Stimulated activated CD8-positive, alpha-beta memory T cell treated with anti-CD3 and anti-CD28 coated beads, Interleukin-12 subunit alpha, Interleukin-12 subunit beta, amount 100 ng/mL, for 24 hours (primary cell): ENCODE data around the gene SETD2.
"Not testable (repeated sequence)": the region's sequence is repeated elsewhere in the genome, so short reads cannot be mapped to it uniquely, and the experiment has no call there.

ENCODE experiments used
- DNase-seq: peaks from one replicate; pipeline ENCODE4 v3.0.0-alpha.2; 2020; ENCODE audit errors: extremely low read depth

Gene SETD2

GRCh38 chr3:47103619-47104018 is 60.3 kb downstream of the SETD2 start:
- DNase-seq, result no peak

- no peak for DNase-seq
Measured at GRCh38 chr3:47102081-47102600, 61.8 kb downstream of the SETD2 start.

- no peak for DNase-seq
Measured at GRCh38 chr3:47098910-47099309, 65.0 kb downstream of the SETD2 start.

GRCh38 chr3:47097864-47098263 is 66.0 kb downstream of the SETD2 start:
- no peak for DNase-seq

- DNase-seq, result no peak
Measured at GRCh38 chr3:47096959-47097358, 67.0 kb downstream of the SETD2 start.

GRCh38 chr3:47092090-47092489 is 71.8 kb downstream of the SETD2 start:
- DNase-seq, result no peak

GRCh38 chr3:47089630-47090029 is 74.3 kb downstream of the SETD2 start:
- DNase-seq, result no peak

GRCh38 chr3:47086071-47086470 is 77.8 kb downstream of the SETD2 start:
- DNase-seq, result no peak

GRCh38 chr3:47083786-47084185 is 80.1 kb downstream of the SETD2 start:
- DNase-seq, result no peak

GRCh38 chr3:47082519-47082918 is 81.4 kb downstream of the SETD2 start:
- DNase-seq, result no peak

- DNase-seq, result no peak
Measured at GRCh38 chr3:47079432-47079831, 84.5 kb downstream of the SETD2 start.

GRCh38 chr3:47073685-47074084 is 90.2 kb downstream of the SETD2 start:
- no peak for DNase-seq

GRCh38 chr3:47070770-47071169 is 93.1 kb downstream of the SETD2 start:
- no peak for DNase-seq

GRCh38 chr3:47066259-47066658 is 97.7 kb downstream of the SETD2 start:
- not testable (repeated sequence) for DNase-seq

GRCh38 chr3:47065681-47066080 is 98.2 kb downstream of the SETD2 start:
- no peak for DNase-seq

GRCh38 chr3:47065058-47065457 is 98.9 kb downstream of the SETD2 start:
- no peak for DNase-seq

- DNase-seq, result peak; percentile 14
Measured at GRCh38 chr3:47057212-47057671, 106.7 kb downstream of the SETD2 start.

GRCh38 chr3:47056705-47057104 is 107.2 kb downstream of the SETD2 start:
- DNase-seq, result no peak

GRCh38 chr3:47054412-47054811 is 109.5 kb downstream of the SETD2 start:
- DNase-seq, result no peak

GRCh38 chr3:47047673-47048072 is 116.2 kb downstream of the SETD2 start:
- no peak for DNase-seq

- no peak for DNase-seq
Measured at GRCh38 chr3:47047069-47047468, 116.8 kb downstream of the SETD2 start.

- DNase-seq, result no peak
Measured at GRCh38 chr3:47042231-47042791, 121.6 kb downstream of the SETD2 start.

GRCh38 chr3:47041114-47041513 is 122.8 kb downstream of the SETD2 start:
- no peak for DNase-seq

- not testable (repeated sequence) for DNase-seq
Measured at GRCh38 chr3:47037302-47037701, 126.6 kb downstream of the SETD2 start.
